ENCODE data around the gene SKIC8.
A peak's percentile ranks its signal among the peaks of the same experiment; 100 is the strongest.

SKIC8 gene

GRCh38 chr15:78299101-78299930, at the start of gene SKIC8:
Gene SKIC8 (minus strand): TSS chr15:78299609. CDS start chr15:78295686, 3,923 bp downstream.
- Histone ChIP-seq H3K27ac (peak within 1 kb of the TSS; percentile 69), H3K4me3 (ENCODE audit: low read depth, low read length) (peak within 1 kb of the TSS; percentile 89), H3K27me3 (ENCODE audit: insufficient read depth, low read depth, severe bottlenecking) (no peaks in the 10 kb centered on the region), H3K9me3 (ENCODE audit: severe bottlenecking) (no peaks in the 10 kb centered on the region), H3K36me3 (no peaks in the 10 kb centered on the region; the same call in 1 of the 2 replicates)
- DNase-seq = peak; percentile 95
- TF ChIP-seq CTCF (IDR thresholded peaks at IDR 0.05; ENCODE audit: low read depth, low read length) = no peak

- no peaks in the 10 kb centered on the region for H3K9me3 ChIP-seq (ENCODE audit: severe bottlenecking)
- DNase-seq = no peak
- no peak for TF ChIP-seq CTCF (IDR thresholded peaks at IDR 0.05; ENCODE audit: low read depth, low read length)
- H3K27me3 ChIP-seq (ENCODE audit: insufficient read depth, low read depth, severe bottlenecking) = no peaks in the 10 kb centered on the region
- no peak overlapping the region for H3K4me3 ChIP-seq (ENCODE audit: low read depth, low read length)
- H3K36me3 ChIP-seq = peaks cover 20% of the 10 kb centered on the region
- H3K27ac ChIP-seq = no peak overlapping the region
Observed at GRCh38 chr15:78347586-78348543, 48.5 kb upstream of the SKIC8 start.

GRCh38 chr15:78345396-78346125, 46.2 kb upstream of the SKIC8 start:
- no peak for DNase-seq
- Histone ChIP-seq H3K36me3 (peaks cover 20% of the 10 kb centered on the region), H3K4me3 (ENCODE audit: low read depth, low read length) (no peak overlapping the region), H3K27me3 (ENCODE audit: insufficient read depth, low read depth, severe bottlenecking) (no peaks in the 10 kb centered on the region), H3K9me3 (ENCODE audit: severe bottlenecking) (no peaks in the 10 kb centered on the region), H3K27ac (no peak overlapping the region)
- no peak for TF ChIP-seq CTCF (IDR thresholded peaks at IDR 0.05; ENCODE audit: low read depth, low read length)

- Histone ChIP-seq H3K27ac (no peak overlapping the region), H3K27me3 (ENCODE audit: insufficient read depth, low read depth, severe bottlenecking) (no peaks in the 10 kb centered on the region), H3K9me3 (ENCODE audit: severe bottlenecking) (no peaks in the 10 kb centered on the region), H3K36me3 (peaks cover 20% of the 10 kb centered on the region), H3K4me3 (ENCODE audit: low read depth, low read length) (no peak overlapping the region)
- TF ChIP-seq CTCF (IDR thresholded peaks at IDR 0.05; ENCODE audit: low read depth, low read length) = no peak
- no peak for DNase-seq
Observed at GRCh38 chr15:78343276-78344060, 44.1 kb upstream of the SKIC8 start.

- no peaks in the 10 kb centered on the region for H3K27me3 ChIP-seq (ENCODE audit: insufficient read depth, low read depth, severe bottlenecking)
- no peak for DNase-seq
- TF ChIP-seq CTCF (IDR thresholded peaks at IDR 0.05; ENCODE audit: low read depth, low read length) = no peak
- no peak overlapping the region for H3K4me3 ChIP-seq (ENCODE audit: low read depth, low read length)
- no peaks in the 10 kb centered on the region for H3K9me3 ChIP-seq (ENCODE audit: severe bottlenecking)
- H3K36me3 ChIP-seq = peaks cover 15% of the 10 kb centered on the region
- H3K27ac ChIP-seq = no peak overlapping the region
Observed at GRCh38 chr15:78342021-78342420, 42.6 kb upstream of the SKIC8 start.

Data from WERI-Rb-1 (cell line).